Measurements from ENCODE around the gene CFAP46. TPM values are rescaled to one million over a fixed set of nuclear protein-coding genes. Genes with fewer than 3 reads are reported as not detected.

The CFAP46 gene
- total and polyA plus RNA-seq, 4 donors, result 0.33 to 0.59 (median 0.42) TPM

- Histone ChIP-seq H3K27ac (ENCODE audit: low read depth in 1 of 2, low read length in 2 of 2) (no peak overlapping the region), H3K27me3 (ENCODE audit: control insufficient read depth in 4 of 4, insufficient read depth in 4 of 4, low read length in 3 of 4) (peaks cover 0 to 8% (median under 1%) of the 10 kb centered on the region in 4 donors), H3K4me1 (ENCODE audit: control insufficient read depth in 4 of 4, insufficient read depth in 4 of 4, low read length in 3 of 4) (peaks cover 0 to 8% (median 2%) of the 10 kb centered on the region in 4 donors), H3K9me3 (ENCODE audit: control insufficient read depth in 4 of 4, low read length in 3 of 4) (no peaks in the 10 kb centered on the region), H3K9ac (ENCODE audit: low read depth in 1 of 2, low read length in 2 of 2) (no peak overlapping the region), H3K4me3 (ENCODE audit: low read depth in 1 of 3, low read length in 3 of 3) (no peak overlapping the region), H3K36me3 (ENCODE audit: control insufficient read depth in 4 of 4, insufficient read depth in 3 of 4, low read depth in 1 of 4, low read length in 3 of 4) (no peaks in the 10 kb centered on the region)
- TF ChIP-seq ZBTB33 (IDR thresholded peaks at IDR 0.05) (no peak), RXRA (IDR thresholded peaks at IDR 0.05) (no peak), JUND (IDR thresholded peaks at IDR 0.05) (no peak), TAF1 (conservative IDR thresholded peaks at IDR 0.05) (no peak), HNF4A (conservative IDR thresholded peaks at IDR 0.05) (no peak), SP1 (IDR thresholded peaks at IDR 0.05) (no peak), YY1 (IDR thresholded peaks at IDR 0.05) (no peak), ATF3 (IDR thresholded peaks at IDR 0.05) (no peak), HNF4G (IDR thresholded peaks at IDR 0.05) (no peak), MAX (IDR thresholded peaks at IDR 0.05) (no peak), EGR1 (IDR thresholded peaks at IDR 0.05; ENCODE audit: low read depth in 2 of 2) (no peak), RAD21 (IDR thresholded peaks at IDR 0.05) (no peak), NR2F2 (IDR thresholded peaks at IDR 0.05) (no peak), GABPA (IDR thresholded peaks at IDR 0.05 in 1 of 2, conservative IDR thresholded peaks at IDR 0.05 in 1 of 2) (no peak), FOXA1 (IDR thresholded peaks at IDR 0.05) (no peak), CTCF (IDR thresholded peaks at IDR 0.05; ENCODE audit: low read depth, low read length, missing input control) (no peak)
- no peak for DNase-seq (ENCODE audit: low spot score)
- WGBS, result 77% methylated on average over 25 of the region's 25 CpGs
Observed at GRCh38 chr10:132945125-132945893, 2.9 kb upstream of the CFAP46 start.

GRCh38 chr10:132944510-132944909, 2.1 kb upstream of the CFAP46 start:
- Histone ChIP-seq H3K4me1 (ENCODE audit: control insufficient read depth in 4 of 4, insufficient read depth in 4 of 4, low read length in 3 of 4) (peaks cover 0 to 8% (median 2%) of the 10 kb centered on the region in 4 donors), H3K27ac (ENCODE audit: low read depth in 1 of 2, low read length in 2 of 2) (no peak overlapping the region), H3K27me3 (ENCODE audit: control insufficient read depth in 4 of 4, insufficient read depth in 4 of 4, low read length in 3 of 4) (peaks cover 0 to 8% (median under 1%) of the 10 kb centered on the region in 4 donors), H3K9me3 (ENCODE audit: control insufficient read depth in 4 of 4, low read length in 3 of 4) (no peaks in the 10 kb centered on the region), H3K36me3 (ENCODE audit: control insufficient read depth in 4 of 4, insufficient read depth in 3 of 4, low read depth in 1 of 4, low read length in 3 of 4) (no peaks in the 10 kb centered on the region), H3K9ac (ENCODE audit: low read depth in 1 of 2, low read length in 2 of 2) (no peak overlapping the region), H3K4me3 (ENCODE audit: low read depth in 1 of 3, low read length in 3 of 3) (no peak overlapping the region)
- 92% methylated on average over 18 of the region's 18 CpGs for WGBS
- DNase-seq (ENCODE audit: low spot score), result no peak
- TF ChIP-seq CTCF (IDR thresholded peaks at IDR 0.05; ENCODE audit: low read depth, low read length, missing input control) (no peak), MAX (IDR thresholded peaks at IDR 0.05) (no peak), REST (IDR thresholded peaks at IDR 0.05) (no peak), EGR1 (IDR thresholded peaks at IDR 0.05; ENCODE audit: low read depth in 2 of 2) (no peak), SP1 (IDR thresholded peaks at IDR 0.05) (no peak), YY1 (IDR thresholded peaks at IDR 0.05) (no peak), FOXA1 (IDR thresholded peaks at IDR 0.05) (no peak), JUND (IDR thresholded peaks at IDR 0.05) (no peak), GABPA (IDR thresholded peaks at IDR 0.05 in 1 of 2, conservative IDR thresholded peaks at IDR 0.05 in 1 of 2) (no peak), HNF4G (IDR thresholded peaks at IDR 0.05) (no peak), HNF4A (conservative IDR thresholded peaks at IDR 0.05) (no peak), FOXA2 (IDR thresholded peaks at IDR 0.05) (no peak), ATF3 (IDR thresholded peaks at IDR 0.05) (no peak)

Measured in liver (tissue), 9 donors.